Gastrocnemius medialis (tissue), 4 donors: ENCODE data around the gene PRDM16.

Source experiments
- CTCF ChIP-seq, 5 experiments: fragments of 450-650 bp in 3 of 5; fragments of 200-600 bp in 2 of 5; sonication (generic) in 2 of 5; IDR thresholded peaks in 4 of 5; conservative IDR thresholded peaks in 1 of 5; 1 replicate in 4 of 5; 2 replicates in 1 of 5; pipeline ENCODE4 v1.5.1; 2016 to 2019; ENCODE audit warnings: antibody characterized with exemption in 5 of 5, mild to moderate bottlenecking in 3 of 5, moderate library complexity in 3 of 5
- POLR2A ChIP-seq, 2 donors: fragments of 450-650 bp; IDR thresholded peaks; one replicate each; pipeline ENCODE4 v1.6.1; 2017; ENCODE audit warnings: antibody characterized with exemption in 2 of 2, mild to moderate bottlenecking in 2 of 2, moderate library complexity in 2 of 2

DNA sequence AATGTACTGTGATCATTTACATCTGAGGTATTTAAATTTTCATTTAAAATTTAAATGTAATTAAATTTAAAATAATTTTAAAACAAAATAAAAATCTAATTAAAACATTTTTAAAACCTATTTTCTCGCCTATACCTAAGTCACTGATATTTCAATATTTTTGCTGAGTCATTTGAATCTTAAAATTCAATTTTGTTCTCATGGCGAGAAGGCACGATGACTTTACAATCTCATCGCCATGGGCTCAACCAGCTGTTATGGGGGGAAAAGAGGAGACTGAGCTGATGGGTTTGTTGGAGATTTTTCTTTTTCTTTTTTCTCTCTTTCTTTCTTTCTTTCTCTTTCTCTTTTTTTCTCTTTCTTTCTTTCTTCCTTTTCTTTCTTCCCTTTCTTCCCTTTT, 89.3 kb downstream of the PRDM16 start:
- no peak for TF ChIP-seq CTCF (IDR thresholded peaks at IDR 0.05 in 4 of 5, conservative IDR thresholded peaks at IDR 0.05 in 1 of 5)
- TF ChIP-seq POLR2A (IDR thresholded peaks at IDR 0.05): no peak
